Activated gamma-delta T cell treated with Interleukin-2 at 50 U/mL for 16 hours (primary cell): ENCODE results near the gene SCP2.
"Not testable (repeated sequence)": the region's sequence is repeated elsewhere in the genome, so short reads cannot be mapped to it uniquely, and the experiment has no call there.

ENCODE experiments used
- DNase-seq: peaks from one replicate; pipeline ENCODE4 v3.0.0-alpha.2; 2020

SCP2 gene

DNA sequence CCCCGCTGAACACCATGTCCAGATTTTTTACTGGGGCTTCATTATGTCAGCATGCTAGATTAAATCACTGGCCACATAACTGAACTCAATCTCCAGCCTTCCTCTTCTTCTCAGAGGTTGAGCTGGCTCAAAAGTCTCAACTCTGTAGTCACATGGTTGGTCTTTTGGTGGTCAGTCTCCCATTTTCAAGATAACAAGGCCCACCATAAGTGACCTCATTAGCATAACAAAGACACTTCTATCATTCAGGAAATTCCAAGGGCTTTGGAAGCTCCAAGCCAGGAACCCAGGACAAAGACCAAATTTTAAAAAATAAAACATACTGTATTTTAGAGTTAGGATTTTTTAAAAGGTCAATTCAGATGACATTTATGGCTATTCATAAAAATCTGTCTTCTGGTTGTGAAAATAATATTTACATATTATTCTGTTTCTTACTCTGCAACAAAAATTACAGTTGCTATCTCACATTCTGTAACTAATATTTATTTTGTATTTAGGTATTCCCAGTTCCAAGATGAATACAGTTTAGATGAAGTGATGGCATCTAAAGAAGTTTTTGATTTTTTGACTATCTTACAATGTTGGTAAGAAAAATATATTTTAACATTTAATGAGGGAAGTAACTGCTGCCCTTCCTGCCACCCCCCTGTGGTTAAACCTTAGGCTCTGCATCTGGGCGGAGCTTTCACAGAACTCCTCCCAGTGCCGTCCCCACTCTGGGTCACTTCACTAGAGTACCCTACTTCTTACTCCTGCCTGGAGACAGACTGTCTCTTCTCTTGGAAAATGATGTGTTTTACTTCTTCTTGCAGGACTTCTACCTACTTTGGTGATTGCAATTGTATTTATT, 49.3 kb downstream of the SCP2 start:
- no peak for DNase-seq

DNA sequence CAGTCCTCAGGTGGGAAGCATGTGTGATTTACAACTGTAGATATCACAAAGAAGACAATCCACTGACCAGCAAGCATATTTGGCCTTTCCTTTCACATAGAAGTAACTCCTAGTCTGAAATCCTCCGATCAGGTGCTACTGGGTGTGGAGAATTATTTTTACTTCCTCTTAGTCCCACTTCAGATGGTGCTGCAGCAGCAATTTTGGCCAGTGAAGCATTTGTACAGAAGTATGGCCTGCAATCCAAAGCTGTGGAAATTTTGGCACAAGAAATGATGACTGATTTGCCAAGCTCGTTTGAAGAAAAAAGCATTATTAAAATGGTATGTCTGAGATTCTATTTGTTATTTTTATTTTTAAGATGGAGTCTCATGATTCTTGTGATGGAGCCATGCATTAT, 51.0 kb downstream of the SCP2 start:
- no peak for DNase-seq

DNA sequence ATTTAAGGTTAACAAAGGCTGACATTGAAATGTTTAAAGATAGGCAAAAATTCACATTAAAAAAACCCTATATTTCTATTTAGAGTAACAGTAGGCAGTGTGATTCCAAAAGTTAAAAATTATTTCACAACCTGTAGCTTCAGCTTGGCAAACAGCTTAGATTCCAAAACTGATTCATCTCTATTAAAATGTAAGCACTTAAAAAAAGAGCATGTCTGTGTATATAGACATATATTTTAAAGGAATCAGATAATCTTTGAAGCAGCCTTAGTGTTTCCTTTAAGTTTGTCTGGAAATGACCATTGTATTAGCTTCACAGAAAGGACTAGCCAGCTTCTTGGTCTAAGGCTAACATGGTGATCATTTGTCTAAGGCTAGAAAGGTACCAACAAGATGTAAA, 65.7 kb downstream of the SCP2 start:
- DNase-seq: not testable (repeated sequence)

DNA sequence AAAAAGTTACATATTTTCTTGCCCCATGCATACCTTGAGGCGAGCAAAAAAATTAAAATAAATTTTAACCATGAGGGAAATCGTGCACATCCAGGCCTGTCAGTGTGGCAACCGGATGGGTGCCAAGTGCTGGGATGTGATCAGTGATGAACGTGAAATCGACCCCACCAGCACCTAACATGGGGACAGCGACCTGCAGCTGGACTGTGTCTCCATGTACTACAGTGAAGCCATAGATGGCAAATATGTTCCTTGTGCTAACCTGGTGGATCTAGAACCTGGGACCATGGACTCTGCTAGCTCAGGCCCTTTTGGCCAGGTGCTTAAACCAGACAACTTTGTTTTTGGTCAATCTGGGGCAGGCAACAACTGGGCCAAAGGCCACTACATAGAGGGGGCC, 67.6 kb downstream of the SCP2 start:
- no peak for DNase-seq

DNA sequence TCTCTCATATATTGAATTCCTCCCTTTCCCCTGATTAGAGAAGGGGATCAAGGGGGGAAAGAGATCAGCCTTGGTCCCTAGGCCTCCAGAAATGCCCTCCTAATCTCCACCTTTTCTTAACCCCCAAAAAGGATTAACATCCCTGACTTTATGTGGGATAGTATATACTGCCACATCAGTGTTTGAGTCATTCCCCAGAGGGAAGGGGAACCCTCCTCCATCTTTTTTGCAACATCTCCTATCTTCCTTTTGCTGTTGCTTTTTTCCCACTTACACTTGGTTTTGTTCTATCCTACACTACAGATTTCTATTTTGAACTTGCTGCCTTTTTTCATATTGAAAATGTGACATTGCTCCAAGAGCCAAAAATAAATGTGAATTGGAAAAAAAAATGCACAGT, 69.6 kb downstream of the SCP2 start:
- DNase-seq: no peak

DNA sequence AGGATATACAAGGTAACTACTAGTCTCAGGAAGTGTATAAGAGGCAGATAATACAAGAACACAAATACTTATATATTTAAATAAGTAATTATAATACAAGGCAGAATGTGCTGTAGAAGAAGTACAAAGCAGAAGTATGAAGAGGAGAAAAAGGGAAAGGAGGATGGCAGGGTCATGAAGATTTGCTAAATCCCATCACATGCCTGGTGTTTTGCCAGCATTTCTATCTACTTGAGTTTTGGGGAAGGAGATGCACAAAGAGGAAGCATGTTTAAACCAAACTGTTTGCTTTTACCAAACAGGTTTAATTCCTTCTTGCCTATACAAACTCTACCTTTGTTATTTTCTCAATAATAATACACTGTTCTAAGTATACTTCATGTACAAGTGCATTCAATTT, 74.1 kb downstream of the SCP2 start:
- no peak for DNase-seq

DNA sequence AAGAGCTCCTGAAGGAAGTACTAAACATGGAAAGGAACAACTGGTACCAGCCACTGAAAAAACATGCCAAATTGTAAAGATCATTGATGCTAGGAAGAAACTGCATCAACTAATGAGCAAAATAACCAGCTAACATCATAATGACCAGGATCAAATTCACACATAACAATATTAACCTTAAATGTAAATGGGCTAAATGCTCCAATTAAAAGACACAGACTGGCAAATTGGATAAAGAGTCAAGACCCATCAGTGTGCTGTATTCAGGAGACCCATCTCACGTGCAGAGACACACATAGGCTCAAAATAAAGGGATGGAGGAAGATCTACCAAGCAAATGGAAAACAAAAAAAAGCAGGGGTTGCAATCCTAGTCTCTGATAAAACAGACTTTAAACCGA, 79.5 kb downstream of the SCP2 start:
- DNase-seq: not testable (repeated sequence)

DNA sequence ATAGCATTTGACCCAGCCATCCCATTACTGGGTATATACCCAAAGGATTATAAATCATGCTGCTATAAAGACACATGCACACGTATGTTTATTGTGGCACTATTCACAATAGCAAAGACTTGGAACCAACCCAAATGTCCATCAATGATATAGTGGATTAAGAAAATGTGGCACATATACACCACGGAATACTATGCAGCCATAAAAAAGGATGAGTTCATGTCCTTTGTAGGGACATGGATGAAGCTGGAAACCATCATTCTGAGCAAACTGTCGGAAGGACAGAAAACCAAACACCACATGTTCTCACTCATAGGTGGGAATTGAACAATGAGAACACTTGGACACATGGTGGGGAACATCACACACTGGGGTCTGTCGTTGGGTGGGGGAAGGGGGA, 83.2 kb downstream of the SCP2 start:
- DNase-seq: not testable (repeated sequence)

DNA sequence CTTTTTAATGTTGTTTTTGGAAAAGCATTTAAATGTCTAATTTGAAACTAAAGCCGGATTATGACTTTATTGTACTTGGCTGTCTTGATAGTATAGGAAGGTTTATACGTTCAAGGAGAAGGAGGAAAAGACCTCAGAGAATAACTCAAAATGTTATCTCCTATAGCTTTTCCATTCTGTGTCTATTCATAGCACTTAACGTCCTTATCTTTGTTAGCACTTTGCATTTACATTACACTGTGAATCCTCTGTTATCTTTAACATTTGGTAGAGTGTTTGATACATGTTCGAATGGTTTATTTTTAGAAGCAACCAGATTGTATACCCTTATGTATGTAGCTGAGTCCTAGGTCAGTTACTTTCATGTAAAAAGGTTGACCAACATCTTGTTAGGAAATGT, 84.1 kb downstream of the SCP2 start:
- no peak for DNase-seq

DNA sequence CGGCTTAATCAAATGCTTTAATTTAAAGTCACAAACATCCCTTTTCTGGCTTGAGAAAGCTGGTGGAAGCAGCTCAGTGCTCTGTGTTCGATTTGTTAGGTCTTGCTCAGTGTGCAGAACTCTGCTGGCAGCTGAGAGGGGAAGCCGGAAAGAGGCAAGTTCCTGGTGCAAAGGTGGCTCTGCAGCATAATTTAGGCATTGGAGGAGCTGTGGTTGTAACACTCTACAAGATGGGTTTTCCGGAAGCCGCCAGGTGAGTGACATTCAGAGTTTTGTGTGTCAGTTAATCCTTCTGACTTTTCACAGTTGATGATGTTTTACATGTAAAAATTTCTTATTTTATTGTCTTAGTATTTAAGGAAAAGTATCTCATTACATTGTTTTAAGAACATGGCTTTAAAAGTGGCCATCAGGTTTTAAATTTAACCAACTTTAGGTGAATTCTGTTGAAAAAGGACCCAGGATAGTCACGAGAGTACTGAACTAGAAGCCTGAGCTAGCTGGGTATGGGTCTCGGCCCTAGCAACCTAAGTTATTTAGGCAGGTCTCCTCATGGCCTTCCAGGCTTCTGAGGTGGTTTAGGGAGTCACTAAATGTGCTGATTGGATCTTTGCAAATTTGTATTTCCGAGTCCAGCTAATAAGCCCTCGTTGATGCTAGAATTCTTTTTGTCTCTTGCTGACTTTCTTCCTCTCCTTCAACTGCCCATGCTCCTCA, 87.9 kb downstream of the SCP2 start:
- DNase-seq: peak; percentile 76

DNA sequence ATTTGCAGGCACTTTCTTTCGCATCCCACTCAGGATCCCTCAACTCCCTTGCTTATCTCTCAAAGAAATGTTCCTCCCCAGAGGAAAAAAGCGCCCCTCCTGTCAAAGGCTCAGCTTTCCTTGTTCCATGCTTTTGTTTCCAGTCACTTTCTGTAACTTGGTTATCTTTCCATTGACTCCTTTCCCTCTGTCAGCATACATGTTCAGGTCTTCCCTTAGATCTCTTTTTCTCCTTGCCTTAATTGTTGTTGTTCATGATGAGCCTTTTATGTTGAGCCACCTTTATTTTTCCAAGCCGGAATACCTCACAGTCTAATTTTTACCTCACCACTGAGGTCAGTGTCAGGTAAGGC, 88.4 kb downstream of the SCP2 start:
- no peak for DNase-seq

DNA sequence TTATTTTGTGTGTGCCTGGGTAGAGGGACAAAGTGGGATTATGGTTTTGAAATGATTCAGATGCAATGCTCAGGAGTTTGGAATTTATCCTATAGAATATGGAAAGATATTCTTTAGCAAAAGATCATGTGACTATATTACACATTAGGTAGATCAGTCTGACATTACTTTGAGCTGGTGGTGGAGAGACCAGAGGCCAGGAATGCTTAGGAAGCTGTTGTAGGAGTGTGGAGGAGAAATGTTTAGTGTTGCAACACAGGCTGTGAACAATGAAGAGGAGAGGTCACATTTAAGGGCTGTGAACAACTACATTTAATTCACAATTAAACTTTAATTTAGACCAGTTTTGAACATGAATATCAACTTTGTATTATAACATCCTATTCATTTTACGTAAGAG, 89.6 kb downstream of the SCP2 start:
- DNase-seq: no peak

DNA sequence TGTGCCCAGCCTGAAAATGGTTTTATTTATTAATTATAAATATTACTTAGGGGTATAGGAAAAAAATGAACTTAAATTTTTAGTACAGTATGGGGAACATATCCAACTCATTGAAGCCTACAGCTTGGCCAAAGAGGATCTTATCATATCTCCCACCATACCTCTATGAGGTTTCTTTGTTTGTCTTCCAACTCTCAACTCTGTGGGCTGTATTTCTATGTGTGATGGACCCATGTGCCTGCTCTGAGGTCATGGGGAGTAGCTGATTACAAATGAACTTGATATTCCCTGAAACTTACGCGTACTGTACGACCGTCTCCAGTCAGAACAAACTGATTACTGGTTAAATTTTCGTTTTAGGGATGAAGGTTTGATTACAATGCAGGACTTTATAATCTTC, 93.5 kb downstream of the SCP2 start:
- DNase-seq: no peak

DNA sequence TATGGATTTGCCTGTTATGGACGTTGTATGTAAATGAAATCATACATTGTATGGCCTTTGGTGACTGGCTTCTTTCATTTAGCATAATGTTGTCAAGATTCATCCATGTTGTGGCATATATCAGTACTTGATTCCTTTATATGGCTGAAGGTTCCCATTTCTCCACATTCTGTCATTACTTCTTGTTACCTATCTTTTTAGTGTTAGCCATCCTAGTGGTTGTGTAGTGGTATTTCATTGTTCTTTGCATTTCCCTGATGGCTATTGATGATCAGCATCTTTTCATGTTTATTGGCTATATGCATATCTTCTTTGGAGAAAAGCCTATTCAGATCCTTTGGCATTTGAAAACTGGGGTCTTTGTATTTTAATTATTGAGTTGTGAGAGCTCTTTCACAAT, 95.1 kb downstream of the SCP2 start:
- no peak for DNase-seq

DNA sequence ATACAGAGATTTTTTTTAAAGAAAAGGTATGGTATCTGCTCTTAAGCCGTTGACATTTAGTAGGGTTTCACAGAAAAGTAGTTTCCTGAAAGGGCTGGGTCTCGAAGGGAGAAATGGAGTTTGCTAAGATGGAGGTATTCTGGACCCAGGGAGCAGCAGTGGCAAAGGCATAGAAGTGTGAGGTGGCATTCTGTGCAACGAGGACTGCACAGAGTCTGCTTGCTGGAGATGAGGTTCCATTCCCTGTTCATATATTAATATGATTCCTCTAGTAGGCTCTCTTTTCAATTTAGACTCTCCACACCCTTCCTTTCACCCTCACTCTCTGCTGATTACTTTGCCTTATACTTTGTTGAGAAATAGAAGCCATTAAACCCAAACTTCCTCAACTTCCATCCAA, 96.5 kb downstream of the SCP2 start:
- no peak for DNase-seq

DNA sequence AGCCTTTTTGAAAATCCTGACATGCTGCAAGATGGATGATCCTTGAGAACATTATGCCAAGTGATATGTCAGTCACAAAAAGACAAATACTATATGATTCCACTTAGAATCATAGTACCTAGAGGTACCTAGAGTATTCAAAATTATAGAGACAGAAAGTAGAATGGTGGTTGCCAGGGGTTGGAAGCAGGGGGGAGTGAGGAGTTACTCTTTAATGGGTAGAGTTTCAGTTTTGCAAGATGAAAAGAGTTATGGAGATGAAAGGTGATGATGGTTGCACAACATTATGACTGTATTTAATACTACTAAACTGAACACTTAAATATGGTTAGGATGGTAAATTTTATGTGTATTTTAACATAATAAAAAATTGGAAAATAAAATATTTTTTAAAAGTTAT, 97.0 kb downstream of the SCP2 start:
- no peak for DNase-seq

DNA sequence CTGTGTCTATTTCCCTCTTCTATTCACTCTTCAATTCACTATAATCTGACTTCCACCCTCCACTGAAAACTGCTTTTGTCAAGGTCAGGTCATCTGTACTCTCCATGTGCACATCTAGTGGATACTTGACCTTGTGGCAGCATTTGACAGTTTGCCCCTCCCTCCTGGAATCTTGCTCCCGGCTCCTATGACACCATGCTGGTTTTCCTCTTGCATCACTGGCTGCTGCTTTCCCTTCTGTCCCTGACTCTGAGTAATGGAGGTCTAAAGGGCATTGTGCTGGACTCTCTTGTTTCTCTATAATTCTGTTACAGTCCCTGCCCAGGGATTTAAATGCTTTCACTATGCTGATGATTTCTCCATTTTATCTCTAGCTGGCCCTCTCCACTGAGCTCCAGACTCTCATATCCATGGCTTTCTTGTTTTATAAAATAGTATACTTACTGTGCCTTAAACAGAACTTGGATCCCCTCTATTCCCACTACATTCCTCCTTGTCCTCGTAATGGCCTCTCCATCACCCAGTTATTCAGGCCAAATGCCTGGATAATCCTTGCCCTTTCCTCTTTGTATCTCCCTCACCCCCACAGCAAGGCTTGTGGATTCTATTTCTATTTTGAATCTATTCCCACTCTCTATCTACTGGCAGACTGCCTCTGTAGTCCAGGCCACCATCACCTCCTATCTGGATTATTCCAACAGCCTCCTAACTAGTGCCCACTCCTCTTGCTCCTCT, 98.1 kb downstream of the SCP2 start:
- DNase-seq: no peak

DNA sequence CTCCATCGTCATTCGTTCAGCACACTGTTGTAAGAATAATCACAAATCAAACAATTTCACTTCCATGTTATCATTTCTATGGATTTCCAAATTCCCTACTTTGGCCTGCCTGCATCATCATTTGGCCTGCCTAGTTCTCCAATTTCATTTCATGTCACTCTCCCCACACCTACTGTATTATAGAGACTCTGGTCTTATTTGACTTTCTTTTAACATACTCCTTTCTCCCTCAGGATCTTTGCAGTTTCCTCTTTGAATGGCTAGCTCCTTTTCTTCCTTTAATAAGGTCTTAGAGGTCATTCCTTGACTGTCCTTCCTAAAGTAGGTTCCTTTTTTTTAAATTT, 98.7 kb downstream of the SCP2 start:
- no peak for DNase-seq

DNA sequence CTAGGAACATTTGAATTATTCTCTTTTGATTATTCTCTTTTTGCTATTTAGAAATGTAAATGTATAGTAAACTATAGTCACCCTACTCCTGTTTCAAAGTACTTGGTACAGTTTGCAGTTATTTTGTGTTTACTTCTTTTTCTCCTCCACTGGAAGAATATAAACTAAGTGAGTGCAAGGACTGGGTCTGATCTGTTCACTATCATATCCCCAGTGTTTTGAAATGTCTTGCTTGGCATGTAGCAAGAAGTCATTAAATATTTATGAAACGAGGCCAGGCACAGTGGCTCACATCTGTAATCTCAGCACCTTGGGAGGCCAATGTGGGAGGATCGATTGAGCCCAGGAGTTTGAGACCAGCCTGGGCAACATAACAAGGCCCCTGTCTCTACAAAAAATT, 99.2 kb downstream of the SCP2 start:
- no peak for DNase-seq

DNA sequence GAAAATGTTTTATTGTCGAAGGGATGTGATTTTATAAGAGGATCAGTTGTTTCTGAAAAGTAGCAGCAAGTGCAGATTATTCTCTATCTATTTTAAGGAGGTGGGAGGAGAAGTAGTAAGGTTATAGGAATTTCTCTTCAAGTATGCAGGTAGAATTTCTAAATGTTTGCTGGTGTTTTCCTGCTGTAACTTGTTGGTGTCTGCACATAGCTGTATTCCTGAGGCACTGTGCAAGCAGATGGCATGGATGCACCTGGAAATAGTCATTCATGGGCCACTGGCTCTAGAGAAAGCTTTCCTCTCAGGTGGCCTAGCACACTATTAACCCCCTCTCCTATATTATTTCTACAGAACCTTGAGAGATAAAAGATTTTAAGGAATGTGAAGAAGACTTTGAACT, 104.7 kb downstream of the SCP2 start:
- DNase-seq: no peak

DNA sequence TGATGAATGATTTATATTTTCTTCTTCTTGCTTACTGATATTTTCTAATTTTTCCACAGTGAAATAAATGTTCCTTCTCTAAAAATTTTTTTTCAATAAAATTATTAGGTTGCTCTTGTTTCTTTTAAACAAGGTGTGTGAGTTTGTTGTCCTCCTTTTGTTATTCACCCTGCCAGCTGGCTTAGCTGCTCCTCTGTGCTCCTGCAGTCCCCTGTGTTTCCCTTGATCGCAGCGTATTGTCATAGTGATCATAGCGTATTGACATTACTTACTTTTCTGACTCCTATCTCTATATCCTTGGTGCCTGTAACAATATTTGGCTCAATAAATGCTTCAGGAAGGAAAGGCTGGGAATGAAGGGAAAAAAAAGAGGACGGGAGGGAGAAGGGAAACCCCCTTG, 110.1 kb downstream of the SCP2 start:
- DNase-seq: no peak

DNA sequence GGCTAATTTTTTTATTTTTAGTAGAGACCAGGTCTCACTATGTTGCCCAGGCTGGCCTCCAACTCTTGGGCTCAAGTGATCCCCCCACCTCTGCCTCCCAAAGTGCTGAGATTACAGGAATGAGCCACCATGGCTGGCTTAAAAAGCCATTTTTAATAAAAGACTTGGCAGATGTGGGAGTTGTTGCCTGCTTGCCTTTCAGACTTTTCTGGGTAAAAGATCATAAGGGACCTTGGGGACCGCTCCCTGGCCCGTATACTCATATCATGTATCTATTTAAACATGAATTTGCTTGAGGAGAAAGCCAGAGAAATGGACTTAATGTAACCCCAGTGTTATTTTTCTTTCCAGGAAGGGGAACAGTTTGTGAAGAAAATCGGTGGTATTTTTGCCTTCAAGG, 111.5 kb downstream of the SCP2 start:
- no peak for DNase-seq

DNA sequence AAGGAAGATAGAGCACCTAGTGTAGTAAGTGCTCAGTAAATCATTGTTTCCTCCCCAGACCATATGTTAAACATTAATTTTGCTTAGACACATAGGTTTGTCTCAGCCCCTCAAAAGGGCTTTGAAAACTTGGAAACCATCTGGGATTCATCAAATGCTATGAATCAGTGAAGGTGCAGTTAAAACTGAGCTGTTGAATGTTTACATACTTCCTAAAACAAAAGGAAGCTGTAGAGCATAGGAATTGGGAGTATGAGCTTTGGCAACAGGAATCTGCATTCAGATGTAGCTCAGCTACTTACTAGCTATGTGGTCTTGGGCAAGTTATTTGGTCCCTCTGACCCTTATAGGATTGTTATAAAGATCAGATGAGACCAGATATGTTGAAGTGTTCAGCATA, 116.2 kb downstream of the SCP2 start:
- DNase-seq: no peak

DNA sequence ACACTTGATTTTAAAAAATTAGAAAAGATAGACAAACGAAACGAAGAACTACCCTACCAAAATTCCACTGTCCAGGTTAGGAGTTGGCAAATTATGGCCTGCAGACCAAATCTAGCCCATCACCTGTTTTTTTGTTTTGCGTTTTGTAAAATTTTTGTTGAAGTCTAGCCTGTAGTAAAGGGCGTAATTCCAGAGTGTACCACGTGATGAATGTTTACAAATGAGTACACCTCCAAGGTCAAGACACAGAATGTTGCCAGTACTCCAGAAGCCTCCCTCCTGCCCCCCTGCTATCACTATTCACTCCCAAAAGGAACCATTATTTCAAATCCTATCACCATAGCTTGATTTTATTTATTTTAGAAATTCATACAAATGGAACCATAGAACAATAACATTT, 117.8 kb downstream of the SCP2 start:
- no peak for DNase-seq
